Neuronal stem cell (in vitro differentiated cells): ENCODE measurements around the gene MED25.

Experiments
- DNase-seq: peaks from one replicate; pipeline ENCODE4 v3.0.0-alpha.2; 2013; ENCODE audit warnings: low spot score
- H2AFZ ChIP-seq: one replicate; pipeline ENCODE4 v1.6.1; 2013; ENCODE audit warnings: mild to moderate bottlenecking, low read length, inconsistent platforms
- H2AK5ac ChIP-seq: 2 replicates; pipeline ENCODE4 v1.6.1; 2013; ENCODE audit warnings: low read depth, mild to moderate bottlenecking, inconsistent platforms, low read length, moderate library complexity, mixed read lengths
- H2BK120ac ChIP-seq: 2 replicates; pipeline ENCODE4 v1.6.1; 2013; ENCODE audit warnings: low read depth, mild to moderate bottlenecking, inconsistent platforms, low read length, moderate library complexity, mixed read lengths
- H2BK12ac ChIP-seq: one replicate; pipeline ENCODE4 v1.6.1; 2013; ENCODE audit warnings: low read length, inconsistent platforms
- H2BK15ac ChIP-seq: 2 replicates; pipeline ENCODE4 v1.6.1; 2013; ENCODE audit warnings: mild to moderate bottlenecking, low read length, inconsistent platforms, mixed read lengths
- H2BK5ac ChIP-seq: one replicate; pipeline ENCODE4 v1.6.1; 2013; ENCODE audit warnings: inconsistent platforms, mild to moderate bottlenecking, low read length, moderate library complexity
- H3K14ac ChIP-seq: one replicate; pipeline ENCODE4 v1.6.1; 2013; ENCODE audit warnings: low read length, inconsistent platforms
- H3K18ac ChIP-seq: 2 replicates; pipeline ENCODE4 v1.6.1; 2013; ENCODE audit warnings: low read length, inconsistent platforms
- H3K23ac ChIP-seq: 2 replicates; pipeline ENCODE4 v1.6.1; 2013; ENCODE audit warnings: low read depth, mild to moderate bottlenecking, mixed read lengths, low read length, inconsistent platforms; ENCODE audit not compliant: poor library complexity
- H3K27ac ChIP-seq: replicated peaks from 3 replicates; pipeline ENCODE4 v1.5.1; 2013; ENCODE audit warnings: low read length, inconsistent platforms
- H3K27me3 ChIP-seq, 3 experiments: 2 replicates each; pipeline ENCODE4 v1.6.1; 2013; ENCODE audit warnings: low read length in 3 of 3, mild to moderate bottlenecking in 2 of 3, inconsistent platforms in 1 of 3, low read depth in 1 of 3, mixed read lengths in 1 of 3, moderate library complexity in 1 of 3; ENCODE audit not compliant: control insufficient read depth in 3 of 3, insufficient read depth in 3 of 3
- H3K36me3 ChIP-seq, 2 donors: replicated peaks in 1 of 2; 2 replicates each; pipeline ENCODE4 v1.6.1; 2013; ENCODE audit warnings: low read length in 2 of 2; ENCODE audit not compliant: control insufficient read depth in 2 of 2, insufficient read depth in 2 of 2
- H3K4ac ChIP-seq: 2 replicates; pipeline ENCODE4 v1.6.1; 2013; ENCODE audit warnings: inconsistent platforms, mild to moderate bottlenecking, low read length, moderate library complexity
- H3K4me1 ChIP-seq, 2 donors: 1 replicate in 1 of 2; 2 replicates in 1 of 2; pipeline ENCODE4 v1.6.1; 2013; ENCODE audit warnings: low read length in 2 of 2, low read depth in 1 of 2; ENCODE audit not compliant: control insufficient read depth in 2 of 2, insufficient read depth in 1 of 2
- H3K4me2 ChIP-seq: one replicate; pipeline ENCODE4 v1.6.1; 2013; ENCODE audit warnings: mild to moderate bottlenecking, low read length, inconsistent platforms; ENCODE audit not compliant: insufficient read depth, poor library complexity, severe bottlenecking
- H3K4me3 ChIP-seq, 2 donors: 2 replicates each; pipeline ENCODE4 v1.5.1; 2013; ENCODE audit warnings: low read length in 2 of 2, mild to moderate bottlenecking in 2 of 2, inconsistent platforms in 1 of 2, moderate library complexity in 1 of 2
- H3K79me1 ChIP-seq: one replicate; pipeline ENCODE4 v1.6.1; 2013; ENCODE audit warnings: low read depth, mild to moderate bottlenecking, inconsistent platforms, low read length, moderate library complexity
- H3K9ac ChIP-seq: one replicate; pipeline ENCODE4 v1.6.1; 2013; ENCODE audit warnings: mild to moderate bottlenecking, low read depth, low read length, inconsistent platforms; ENCODE audit not compliant: poor library complexity
- H3K9me3 ChIP-seq, 2 donors: replicated peaks in 1 of 2; 2 replicates each; pipeline versions ENCODE3 to v1.6.1; 2013; ENCODE audit warnings: low read length in 2 of 2, mild to moderate bottlenecking in 2 of 2, inconsistent platforms in 1 of 2, low read depth in 1 of 2, mixed read lengths in 1 of 2, moderate library complexity in 1 of 2; ENCODE audit not compliant: control insufficient read depth in 2 of 2, insufficient read depth in 1 of 2
- H4K8ac ChIP-seq: one replicate; pipeline ENCODE4 v1.6.1; 2013; ENCODE audit warnings: low read depth, mild to moderate bottlenecking, inconsistent platforms, low read length, moderate library complexity
- H4K91ac ChIP-seq: one replicate; pipeline ENCODE4 v1.6.1; 2013; ENCODE audit warnings: low read length, low read depth, mild to moderate bottlenecking, inconsistent platforms; ENCODE audit not compliant: poor library complexity
- WGBS, 2 donors: extraction: QIAGEN DNeasy Blood & Tissue Kit; methylation state at CpG; one replicate each; pipeline ENCODE4 v1.1.7; 2013; ENCODE audit warnings: missing lambda C conversion rate in 2 of 2, mixed read lengths in 1 of 2; ENCODE audit not compliant: insufficient read length in 2 of 2, insufficient replicate concordance in 1 of 2; ENCODE audit errors: extremely low coverage in 2 of 2; 5-methylcytosine and 5-hydroxymethylcytosine counted together

MED25 gene

DNA sequence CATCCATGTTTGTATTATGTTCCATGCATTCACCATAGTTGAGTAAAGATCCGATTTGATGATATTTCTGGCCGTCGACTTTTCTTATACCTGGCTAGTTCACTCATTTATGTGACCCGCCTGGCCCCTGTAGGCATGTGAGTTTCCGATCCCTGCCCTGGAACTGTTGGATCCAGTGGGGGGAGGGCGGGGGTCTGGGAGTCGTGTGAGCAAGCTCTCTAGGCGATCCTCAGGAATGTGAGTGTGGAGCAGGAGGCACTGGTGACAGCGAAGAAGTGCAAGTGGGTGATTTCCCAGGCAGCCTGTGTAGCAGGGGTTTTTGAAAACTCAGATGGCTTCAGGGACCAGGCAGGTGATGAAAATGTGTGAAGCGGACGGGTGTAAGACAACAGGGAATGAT is 22.2 kb downstream of the MED25 start:
- H4K8ac ChIP-seq: no peak overlapping the region

DNA sequence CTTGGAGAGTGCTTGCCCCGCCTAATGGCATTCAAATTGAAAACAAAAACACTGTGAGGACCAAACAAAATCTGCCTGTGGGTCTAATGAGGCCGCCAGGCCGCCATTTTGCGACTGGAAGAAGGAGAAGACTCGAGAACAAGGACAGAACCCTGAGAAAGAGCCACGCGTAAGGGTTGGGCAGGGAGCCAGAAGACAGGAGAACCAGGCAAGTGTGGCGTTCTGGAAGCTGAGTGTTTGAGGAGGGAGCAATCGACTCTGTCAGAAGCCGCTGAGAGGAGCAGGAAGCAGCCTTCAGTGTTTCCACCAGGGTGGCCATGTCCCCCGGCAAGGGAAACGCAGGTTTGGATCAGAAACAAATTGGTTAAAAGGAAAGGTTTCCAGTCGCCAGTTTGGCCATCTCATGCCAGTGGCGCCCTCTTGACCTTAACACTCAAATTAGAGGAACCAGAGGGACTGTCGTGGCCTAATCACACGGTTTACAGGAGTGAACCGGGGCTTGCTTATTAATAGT is 22.7 kb downstream of the MED25 start:
- H3K4me2 ChIP-seq: no peak overlapping the region
- no peak for DNase-seq
- no peak overlapping the region for H2BK5ac ChIP-seq
- no peaks in the 10 kb centered on the region for H3K4me1 ChIP-seq
- WGBS, 2 donors: no CpG with 5 or more reads among the region's 17 CpGs
- no peak overlapping the region for H3K4me3 ChIP-seq
- no peak overlapping the region for H3K23ac ChIP-seq
- no peak overlapping the region for H2BK15ac ChIP-seq
- H3K18ac ChIP-seq: peak overlapping the region; percentile 4
- H3K9ac ChIP-seq: no peak overlapping the region
- peaks cover 42 to 71% of the 10 kb centered on the region in 2 donors for H3K36me3 ChIP-seq
- H3K27me3 ChIP-seq: no peaks in the 10 kb centered on the region
- peak overlapping the region; percentile 66 for H4K8ac ChIP-seq
- H3K4ac ChIP-seq: no peak overlapping the region
- H3K27ac ChIP-seq: no peak overlapping the region
- no peaks in the 10 kb centered on the region for H3K9me3 ChIP-seq
- H3K14ac ChIP-seq: no peak overlapping the region
- no peak overlapping the region for H2BK120ac ChIP-seq
- H3K79me1 ChIP-seq: no peaks in the 10 kb centered on the region
- H4K91ac ChIP-seq: no peak overlapping the region
- no peak overlapping the region for H2AK5ac ChIP-seq
- H2AFZ ChIP-seq: no peak overlapping the region
- H2BK12ac ChIP-seq: no peak overlapping the region

More for the DNA sequence above, 22.2 kb downstream of the MED25 start:
- Histone ChIP-seq H2AK5ac (no peak overlapping the region), H3K79me1 (no peaks in the 10 kb centered on the region), H3K4me3 (no peak overlapping the region), H4K91ac (no peak overlapping the region), H3K27ac (no peak overlapping the region), H3K4ac (no peak overlapping the region), H2AFZ (no peak overlapping the region), H3K14ac (no peak overlapping the region), H3K9me3 (no peaks in the 10 kb centered on the region), H2BK15ac (no peak overlapping the region), H3K4me2 (no peak overlapping the region), H2BK120ac (no peak overlapping the region), H3K9ac (peak overlapping the region; percentile 31), H3K23ac (no peak overlapping the region), H3K27me3 (no peaks in the 10 kb centered on the region), H2BK12ac (no peak overlapping the region), H3K4me1 (no peaks in the 10 kb centered on the region), H3K18ac (no peak overlapping the region), H3K36me3 (peaks cover 44 to 76% of the 10 kb centered on the region in 2 donors), H2BK5ac (no peak overlapping the region)
- WGBS, 2 donors: no CpG with 5 or more reads among the region's 11 CpGs
- no peak for DNase-seq

DNA sequence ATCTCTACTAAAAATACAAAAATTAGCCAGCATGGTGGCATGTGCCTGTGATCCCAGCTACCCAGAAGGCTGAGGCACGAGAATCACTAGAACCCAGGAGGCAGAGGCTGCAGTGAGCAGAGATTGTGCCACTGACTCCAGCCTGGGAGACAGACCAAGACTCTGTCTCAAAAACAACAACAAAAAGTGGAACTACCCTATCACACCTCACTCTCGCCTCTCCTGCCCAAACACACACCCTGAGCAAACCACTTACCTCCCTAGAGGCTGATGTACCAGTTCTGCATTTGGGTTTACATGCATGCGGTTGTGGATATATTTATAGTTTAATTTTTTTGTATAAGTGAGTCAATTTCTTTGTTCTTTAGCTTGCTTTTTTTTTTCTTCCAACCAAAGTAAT is 25.2 kb downstream of the MED25 start:
- Histone ChIP-seq H3K14ac (no peak overlapping the region), H2AFZ (no peak overlapping the region), H3K9ac (no peak overlapping the region), H3K4ac (no peak overlapping the region), H2BK5ac (no peak overlapping the region), H2BK120ac (no peak overlapping the region), H3K79me1 (no peaks in the 10 kb centered on the region), H3K36me3 (peaks cover 24 to 59% of the 10 kb centered on the region in 2 donors), H2AK5ac (no peak overlapping the region), H3K4me2 (no peak overlapping the region), H3K27me3 (no peaks in the 10 kb centered on the region), H3K4me1 (no peaks in the 10 kb centered on the region), H3K9me3 (peaks cover under 1 to 1% of the 10 kb centered on the region in 2 donors), H3K18ac (no peak overlapping the region), H2BK15ac (no peak overlapping the region), H2BK12ac (no peak overlapping the region), H3K4me3 (no peak overlapping the region), H3K23ac (no peak overlapping the region), H4K91ac (no peak overlapping the region), H3K27ac (no peak overlapping the region), H4K8ac (no peak overlapping the region)
- no CpG with 5 or more reads among the region's 3 CpGs for WGBS, 2 donors
- no peak for DNase-seq

DNA sequence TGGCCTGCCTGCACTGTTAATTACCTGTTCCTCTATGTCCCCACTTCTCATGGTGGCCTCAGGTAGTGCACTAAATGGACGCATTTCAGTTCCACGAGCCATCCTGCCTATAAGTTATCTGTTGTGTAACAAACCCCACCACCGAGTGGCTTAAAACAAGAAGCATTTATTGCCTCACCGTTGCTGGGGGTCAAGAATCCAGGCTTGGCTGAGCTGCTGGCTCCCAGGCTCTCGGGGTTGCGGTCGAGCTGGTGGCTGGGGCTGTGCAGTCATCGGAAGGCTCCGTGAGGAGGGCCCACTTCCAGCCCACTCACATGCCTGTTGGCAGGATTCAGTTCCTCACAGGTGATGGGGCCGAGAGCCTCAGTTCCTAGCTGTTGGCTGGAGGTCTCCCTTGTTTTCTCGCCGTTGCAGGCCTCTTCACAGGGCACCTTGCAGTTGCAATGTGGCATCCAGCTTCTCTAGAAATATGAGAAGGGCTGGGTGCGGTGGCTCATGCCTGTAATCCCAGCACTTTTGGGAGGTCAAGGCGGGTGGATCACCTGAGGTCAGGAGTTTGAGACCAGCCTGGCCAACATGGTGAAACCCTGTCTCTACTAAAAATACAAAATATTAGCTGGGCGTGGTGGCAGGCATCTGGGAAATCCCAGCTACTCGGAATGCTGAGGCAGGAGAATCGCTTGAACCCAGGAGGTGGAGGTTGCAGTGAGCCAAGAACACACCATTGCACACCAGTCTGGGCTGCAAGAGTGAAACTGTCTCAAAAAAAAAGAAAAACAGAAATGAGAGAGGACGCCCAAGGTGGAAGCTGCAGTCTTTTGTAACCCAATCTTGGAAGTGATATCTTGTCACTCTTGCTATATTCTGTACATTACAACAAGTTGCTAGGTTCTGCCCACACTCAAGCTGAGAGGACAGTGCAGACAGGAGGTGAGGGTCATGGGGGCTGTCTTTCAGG is 26.3 kb downstream of the MED25 start:
- Histone ChIP-seq H3K14ac (no peak overlapping the region), H2BK5ac (no peak overlapping the region), H3K18ac (no peak overlapping the region), H3K27me3 (no peaks in the 10 kb centered on the region), H3K23ac (no peak overlapping the region), H3K79me1 (no peaks in the 10 kb centered on the region), H4K91ac (no peak overlapping the region), H2BK120ac (no peak overlapping the region), H4K8ac (no peak overlapping the region), H3K4me1 (no peaks in the 10 kb centered on the region), H3K4ac (no peak overlapping the region), H2BK15ac (no peak overlapping the region), H2BK12ac (no peak overlapping the region), H3K4me2 (no peak overlapping the region), H3K4me3 (no peak overlapping the region), H3K9me3 (peaks cover 4 to 12% of the 10 kb centered on the region in 2 donors), H3K36me3 (peaks cover 16 to 59% of the 10 kb centered on the region in 2 donors), H2AK5ac (no peak overlapping the region), H3K9ac (no peak overlapping the region), H2AFZ (no peak overlapping the region), H3K27ac (no peak overlapping the region)
- DNase-seq: no peak
- WGBS, 2 donors: no CpG with 5 or more reads among the region's 18 CpGs
